Endothelial cell of umbilical vein (primary cell): ENCODE measurements around the gene TNFRSF1A.

Source experiments
- EZH2 ChIP-seq: IDR thresholded peaks from 2 replicates; pipeline ENCODE4 v1.6.1; 2012; ENCODE audit warnings: borderline replicate concordance, low read depth, mild to moderate bottlenecking, moderate library complexity, low read length, inconsistent platforms; ENCODE audit not compliant: severe bottlenecking
- GATA2 ChIP-seq: IDR thresholded peaks from 2 replicates; pipeline ENCODE4 v1.7.0; 2011; ENCODE audit warnings: low read depth, mild to moderate bottlenecking, moderate library complexity, mixed read lengths, low read length; ENCODE audit not compliant: insufficient read length, insufficient read depth
- POLR2A ChIP-seq: IDR thresholded peaks from 2 replicates; pipeline ENCODE4 v1.6.1; 2012; ENCODE audit warnings: low read depth, mild to moderate bottlenecking, control low read depth, low read length
- POLR2AphosphoS5 ChIP-seq: IDR thresholded peaks from 2 replicates; pipeline ENCODE4 v1.6.1; 2012; ENCODE audit warnings: low read depth, mild to moderate bottlenecking, control low read depth, low read length, moderate library complexity; ENCODE audit not compliant: insufficient read depth
- TF ChIP-seq, protein P1 (sequence below), 2 donors: IDR thresholded peaks; 1 replicate in 1 of 2; 2 replicates in 1 of 2; pipeline ENCODE4 v1.5.1; 2011; ENCODE audit warnings: low read length in 2 of 2, mild to moderate bottlenecking in 2 of 2, moderate library complexity in 2 of 2, control low read depth in 1 of 2, inconsistent platforms in 1 of 2, low read depth in 1 of 2; ENCODE audit not compliant: insufficient read depth in 1 of 2; ENCODE audit errors: extremely low read depth in 1 of 2
- TF ChIP-seq, protein P2 (sequence below): IDR thresholded peaks from 2 replicates; pipeline ENCODE4 v1.6.1; 2011; ENCODE audit not compliant: insufficient read depth, insufficient read length

DNA sequence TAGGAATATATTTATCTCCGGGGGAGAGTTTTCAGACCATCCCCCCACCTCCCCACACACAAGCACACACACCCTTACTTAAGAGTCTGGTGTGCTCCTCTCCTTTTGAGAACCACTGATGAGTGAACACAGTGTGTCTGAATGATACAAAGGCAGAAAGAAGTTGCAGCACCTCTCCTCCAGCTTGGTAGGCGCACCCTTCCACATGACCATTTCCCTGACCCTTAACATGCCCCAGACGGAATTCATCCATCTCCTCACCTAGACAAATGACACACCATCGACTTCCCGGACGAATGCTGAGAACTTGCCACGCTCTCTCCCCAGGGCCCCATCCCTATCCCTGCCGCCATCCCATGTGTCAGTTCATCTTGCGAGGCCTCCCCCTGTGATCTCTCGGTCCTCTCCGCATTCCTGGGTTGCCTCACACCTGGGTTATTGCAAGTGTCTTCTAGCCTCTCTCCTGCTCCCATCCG is 3.9 kb downstream of the TNFRSF1A start:
- TF ChIP-seq POLR2A (no peak), EZH2 (no peak), POLR2AphosphoS5 (no peak), GATA2 (no peak)
- TF ChIP-seq, protein P1, sequence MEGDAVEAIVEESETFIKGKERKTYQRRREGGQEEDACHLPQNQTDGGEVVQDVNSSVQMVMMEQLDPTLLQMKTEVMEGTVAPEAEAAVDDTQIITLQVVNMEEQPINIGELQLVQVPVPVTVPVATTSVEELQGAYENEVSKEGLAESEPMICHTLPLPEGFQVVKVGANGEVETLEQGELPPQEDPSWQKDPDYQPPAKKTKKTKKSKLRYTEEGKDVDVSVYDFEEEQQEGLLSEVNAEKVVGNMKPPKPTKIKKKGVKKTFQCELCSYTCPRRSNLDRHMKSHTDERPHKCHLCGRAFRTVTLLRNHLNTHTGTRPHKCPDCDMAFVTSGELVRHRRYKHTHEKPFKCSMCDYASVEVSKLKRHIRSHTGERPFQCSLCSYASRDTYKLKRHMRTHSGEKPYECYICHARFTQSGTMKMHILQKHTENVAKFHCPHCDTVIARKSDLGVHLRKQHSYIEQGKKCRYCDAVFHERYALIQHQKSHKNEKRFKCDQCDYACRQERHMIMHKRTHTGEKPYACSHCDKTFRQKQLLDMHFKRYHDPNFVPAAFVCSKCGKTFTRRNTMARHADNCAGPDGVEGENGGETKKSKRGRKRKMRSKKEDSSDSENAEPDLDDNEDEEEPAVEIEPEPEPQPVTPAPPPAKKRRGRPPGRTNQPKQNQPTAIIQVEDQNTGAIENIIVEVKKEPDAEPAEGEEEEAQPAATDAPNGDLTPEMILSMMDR (IDR thresholded peaks at IDR 0.05; ENCODE audit: extremely low read depth in 1 of 2, insufficient read depth in 1 of 2, low read depth in 1 of 2, low read length in 2 of 2) = no peak
- TF ChIP-seq, protein P2, sequence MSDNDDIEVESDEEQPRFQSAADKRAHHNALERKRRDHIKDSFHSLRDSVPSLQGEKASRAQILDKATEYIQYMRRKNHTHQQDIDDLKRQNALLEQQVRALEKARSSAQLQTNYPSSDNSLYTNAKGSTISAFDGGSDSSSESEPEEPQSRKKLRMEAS = no peak
